ENCODE results near the gene MED16. TPM values are rescaled to one million over a fixed set of nuclear protein-coding genes. Genes with fewer than 3 reads are reported as not detected.

MED16 gene
- total and polyA plus RNA-seq, 10 of the 15 experiments (the other 5 are each of a cell fraction or from before 2014, with no cell fraction given): 0.56 to 51.1 (median 13.6) TPM

- no peak overlapping the region for H3K4me3 ChIP-seq
- no peak for FAIRE-seq
- H2AFZ ChIP-seq (ENCODE audit: control insufficient read depth, low read depth, low read length): no peak overlapping the region
- in situ Hi-C loops (cut with MboI): no loop called here
- H3K4me2 ChIP-seq (ENCODE audit: control insufficient read depth, insufficient read depth): no peak overlapping the region
- POLR2A ChIA-PET: no interaction called here
- CTCF ChIA-PET: no interaction called here
- H3K27me3 ChIP-seq (replicated peaks in 1 of 2; ENCODE audit: control insufficient read depth in 2 of 2, insufficient read depth in 2 of 2, low read length in 1 of 2): no peaks in the 10 kb centered on the region
- SMC1A ChIA-PET (ENCODE audit: uncharacterized antibody, unreplicated experiment): no interaction called here
- WGBS (ENCODE audit: insufficient coverage, insufficient replicate concordance, low lambda C conversion rate, missing lambda C conversion rate): 43% methylated on average over 17 of the region's 19 CpGs
- BruUV-seq (replicated peaks): no TSS peak
- RAD21 ChIA-PET (ENCODE audit: unreplicated experiment): no interaction called here
- no peak for DNase-seq (ENCODE audit: low read depth, low spot score)
- intact Hi-C loops (cut with micrococcal nuclease; ENCODE audit: unreplicated experiment): no loop called here
- H4K20me1 ChIP-seq (ENCODE audit: control insufficient read depth, insufficient read depth): no peaks in the 10 kb centered on the region
- H3K9ac ChIP-seq (ENCODE audit: control insufficient read depth, insufficient read depth, low read length): no peak overlapping the region
- no peaks in the 10 kb centered on the region for H3K36me3 ChIP-seq (ENCODE audit: control insufficient read depth in 2 of 2, insufficient read depth in 2 of 2, low read length in 1 of 2)
- no peak for ATAC-seq
- H3K4me1 ChIP-seq (ENCODE audit: control insufficient read depth, insufficient read depth, low read length): no peaks in the 10 kb centered on the region
- no peaks in the 10 kb centered on the region for H3K79me2 ChIP-seq (ENCODE audit: control insufficient read depth, insufficient read depth, low read length)
- no peak overlapping the region for H3K27ac ChIP-seq (ENCODE audit: control insufficient read depth, insufficient read depth)
- no peaks in the 10 kb centered on the region for H3K9me3 ChIP-seq (replicated peaks; ENCODE audit: control insufficient read depth, insufficient read depth, low read length)
- TF ChIP-seq TBL1XR1 (IDR thresholded peaks at IDR 0.05; ENCODE audit: low read depth, low read length): no peak
- TF ChIP-seq TARDBP (IDR thresholded peaks at IDR 0.05; ENCODE audit: borderline replicate concordance): no peak
- TF ChIP-seq YY1 (IDR thresholded peaks at IDR 0.05; ENCODE audit: low read depth, low read length): no peak
- no peak for TF ChIP-seq RELA (IDR thresholded peaks at IDR 0.05; ENCODE audit: borderline replicate concordance, partially characterized antibody)
- no peak for TF ChIP-seq MTA2 (IDR thresholded peaks at IDR 0.05; ENCODE audit: low read depth)
- no peak for TF ChIP-seq IKZF2 (IDR thresholded peaks at IDR 0.05)
- no peak for TF ChIP-seq JUNB (IDR thresholded peaks at IDR 0.05)
- TF ChIP-seq CBX5 (IDR thresholded peaks at IDR 0.05; ENCODE audit: low read depth): no peak
- TF ChIP-seq, protein P1, sequence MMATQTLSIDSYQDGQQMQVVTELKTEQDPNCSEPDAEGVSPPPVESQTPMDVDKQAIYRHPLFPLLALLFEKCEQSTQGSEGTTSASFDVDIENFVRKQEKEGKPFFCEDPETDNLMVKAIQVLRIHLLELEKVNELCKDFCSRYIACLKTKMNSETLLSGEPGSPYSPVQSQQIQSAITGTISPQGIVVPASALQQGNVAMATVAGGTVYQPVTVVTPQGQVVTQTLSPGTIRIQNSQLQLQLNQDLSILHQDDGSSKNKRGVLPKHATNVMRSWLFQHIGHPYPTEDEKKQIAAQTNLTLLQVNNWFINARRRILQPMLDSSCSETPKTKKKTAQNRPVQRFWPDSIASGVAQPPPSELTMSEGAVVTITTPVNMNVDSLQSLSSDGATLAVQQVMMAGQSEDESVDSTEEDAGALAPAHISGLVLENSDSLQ (IDR thresholded peaks at IDR 0.05): no peak
- no peak for TF ChIP-seq ZNF207 (IDR thresholded peaks at IDR 0.05; ENCODE audit: borderline replicate concordance)
- no peak for TF ChIP-seq PAX5 (IDR thresholded peaks at IDR 0.05; ENCODE audit: borderline replicate concordance, low read depth, low read length)
- TF ChIP-seq, protein P2, sequence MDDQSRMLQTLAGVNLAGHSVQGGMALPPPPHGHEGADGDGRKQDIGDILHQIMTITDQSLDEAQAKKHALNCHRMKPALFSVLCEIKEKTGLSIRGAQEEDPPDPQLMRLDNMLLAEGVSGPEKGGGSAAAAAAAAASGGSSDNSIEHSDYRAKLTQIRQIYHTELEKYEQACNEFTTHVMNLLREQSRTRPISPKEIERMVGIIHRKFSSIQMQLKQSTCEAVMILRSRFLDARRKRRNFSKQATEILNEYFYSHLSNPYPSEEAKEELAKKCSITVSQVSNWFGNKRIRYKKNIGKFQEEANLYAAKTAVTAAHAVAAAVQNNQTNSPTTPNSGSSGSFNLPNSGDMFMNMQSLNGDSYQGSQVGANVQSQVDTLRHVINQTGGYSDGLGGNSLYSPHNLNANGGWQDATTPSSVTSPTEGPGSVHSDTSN (IDR thresholded peaks at IDR 0.05; ENCODE audit: insufficient replicate concordance, low read depth, low read length): no peak
- TF ChIP-seq WRNIP1 (IDR thresholded peaks at IDR 0.05; ENCODE audit: borderline replicate concordance, low read depth, low read length): no peak
- TF ChIP-seq, protein P3, sequence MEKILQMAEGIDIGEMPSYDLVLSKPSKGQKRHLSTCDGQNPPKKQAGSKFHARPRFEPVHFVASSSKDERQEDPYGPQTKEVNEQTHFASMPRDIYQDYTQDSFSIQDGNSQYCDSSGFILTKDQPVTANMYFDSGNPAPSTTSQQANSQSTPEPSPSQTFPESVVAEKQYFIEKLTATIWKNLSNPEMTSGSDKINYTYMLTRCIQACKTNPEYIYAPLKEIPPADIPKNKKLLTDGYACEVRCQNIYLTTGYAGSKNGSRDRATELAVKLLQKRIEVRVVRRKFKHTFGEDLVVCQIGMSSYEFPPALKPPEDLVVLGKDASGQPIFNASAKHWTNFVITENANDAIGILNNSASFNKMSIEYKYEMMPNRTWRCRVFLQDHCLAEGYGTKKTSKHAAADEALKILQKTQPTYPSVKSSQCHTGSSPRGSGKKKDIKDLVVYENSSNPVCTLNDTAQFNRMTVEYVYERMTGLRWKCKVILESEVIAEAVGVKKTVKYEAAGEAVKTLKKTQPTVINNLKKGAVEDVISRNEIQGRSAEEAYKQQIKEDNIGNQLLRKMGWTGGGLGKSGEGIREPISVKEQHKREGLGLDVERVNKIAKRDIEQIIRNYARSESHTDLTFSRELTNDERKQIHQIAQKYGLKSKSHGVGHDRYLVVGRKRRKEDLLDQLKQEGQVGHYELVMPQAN (conservative IDR thresholded peaks at IDR 0.05): no peak
- no peak for TF ChIP-seq BACH1 (IDR thresholded peaks at IDR 0.05; ENCODE audit: borderline replicate concordance)
- no peak for TF ChIP-seq CREB1 (IDR thresholded peaks at IDR 0.05; ENCODE audit: low read depth)
- TF ChIP-seq SUZ12 (IDR thresholded peaks at IDR 0.05; ENCODE audit: unreplicated experiment): no peak
- no peak for TF ChIP-seq NR2F1 (conservative IDR thresholded peaks at IDR 0.05)
These were observed 66.9 kb downstream of the MED16 start for GRCh38 chr19:825897-826644.
